CMK (cell line): Measurements from ENCODE around the gene PPP1R14B.

Experiments
- DNase-seq: peaks from one replicate; pipeline ENCODE4 v3.0.0-alpha.2; 2010; ENCODE audit warnings: low read depth

Gene PPP1R14B

DNA sequence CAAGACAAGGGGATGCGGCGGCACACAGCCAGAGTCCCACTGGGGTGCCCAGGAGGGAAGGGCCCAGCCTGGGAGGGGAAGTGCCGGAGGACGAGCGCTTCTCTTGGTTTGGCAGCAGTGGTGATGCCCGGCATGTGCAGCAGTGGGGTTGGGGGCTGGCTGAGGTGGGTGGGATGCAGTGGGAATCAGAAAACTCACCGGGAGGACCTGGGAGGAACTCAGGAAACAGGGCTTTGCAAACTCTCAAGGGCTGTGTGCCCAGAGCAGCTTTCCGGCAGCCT lies 37.2 kb downstream of the PPP1R14B start:
- no peak for DNase-seq

DNA sequence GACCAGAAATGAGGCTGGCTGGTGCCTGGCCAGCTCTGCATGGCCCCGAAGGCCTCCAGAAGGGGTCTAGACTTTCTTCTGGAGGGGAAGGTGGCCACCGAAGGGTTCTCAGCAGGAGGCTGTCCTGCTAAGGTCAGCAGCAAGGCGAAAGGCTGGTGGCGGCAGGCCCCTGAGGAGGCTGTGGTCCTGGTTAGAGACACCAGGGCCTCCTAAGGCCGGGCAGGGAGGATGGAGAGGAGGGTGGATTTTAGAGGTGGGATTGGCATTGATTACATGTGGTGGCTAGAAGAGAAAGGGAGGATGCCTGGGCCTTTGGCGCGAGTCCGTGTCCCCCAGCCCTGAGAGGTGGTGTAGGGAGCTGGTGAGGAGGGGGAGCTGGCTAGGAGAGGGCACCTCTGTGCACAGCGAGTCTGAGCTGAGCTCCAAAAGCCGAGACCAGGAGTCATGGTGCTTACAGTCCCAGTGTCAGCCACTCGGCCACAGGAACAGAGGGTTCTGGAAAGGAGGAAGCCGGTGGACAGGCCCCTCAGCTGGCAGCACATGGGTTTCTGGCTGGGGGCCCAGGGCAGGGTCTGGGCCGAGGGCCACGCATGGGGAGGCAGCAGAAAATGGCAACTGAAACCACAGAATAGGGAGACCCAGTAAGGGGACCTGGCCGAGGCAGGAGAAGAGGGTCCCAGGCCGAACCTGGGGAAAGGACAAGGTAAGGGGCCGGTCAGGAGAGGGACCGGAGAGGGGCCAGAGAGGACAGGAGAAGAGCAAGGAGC lies 37.8 kb downstream of the PPP1R14B start:
- no peak for DNase-seq

DNA sequence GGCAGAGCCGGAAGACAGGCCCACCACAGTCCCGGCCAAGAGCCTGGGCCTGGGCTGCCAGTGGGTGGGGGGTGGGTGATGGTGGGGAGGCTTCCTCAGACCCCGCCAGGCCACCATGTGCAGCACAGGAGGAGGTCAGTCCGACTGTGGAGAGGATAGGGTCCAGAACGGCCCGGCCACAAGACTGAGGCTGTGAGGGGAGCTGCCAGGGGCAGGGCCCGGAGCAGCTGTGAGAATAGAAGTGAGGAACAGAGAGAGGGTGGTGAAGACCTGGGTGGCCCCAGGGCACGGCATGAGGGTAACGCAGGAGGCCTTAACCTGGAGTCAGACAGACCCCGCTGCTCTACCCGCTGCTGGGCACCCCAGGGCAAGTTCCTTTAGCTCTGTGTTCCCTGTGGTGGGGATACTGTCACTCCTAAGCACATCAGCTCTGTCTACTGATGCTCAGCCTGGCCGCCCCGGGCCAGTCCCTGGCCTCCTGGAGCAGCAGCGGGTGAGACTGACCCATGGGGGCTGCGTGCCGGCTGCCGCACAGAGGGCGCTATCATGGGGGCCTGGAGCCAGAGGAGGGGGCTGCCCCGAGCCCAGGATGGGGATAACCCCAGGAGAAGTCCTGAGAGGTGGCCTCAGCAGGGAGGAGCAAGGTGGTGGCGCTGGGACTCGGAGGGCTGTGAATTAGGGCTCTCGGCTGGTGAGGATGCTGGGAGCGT lies 38.5 kb downstream of the PPP1R14B start:
- DNase-seq: no peak

DNA sequence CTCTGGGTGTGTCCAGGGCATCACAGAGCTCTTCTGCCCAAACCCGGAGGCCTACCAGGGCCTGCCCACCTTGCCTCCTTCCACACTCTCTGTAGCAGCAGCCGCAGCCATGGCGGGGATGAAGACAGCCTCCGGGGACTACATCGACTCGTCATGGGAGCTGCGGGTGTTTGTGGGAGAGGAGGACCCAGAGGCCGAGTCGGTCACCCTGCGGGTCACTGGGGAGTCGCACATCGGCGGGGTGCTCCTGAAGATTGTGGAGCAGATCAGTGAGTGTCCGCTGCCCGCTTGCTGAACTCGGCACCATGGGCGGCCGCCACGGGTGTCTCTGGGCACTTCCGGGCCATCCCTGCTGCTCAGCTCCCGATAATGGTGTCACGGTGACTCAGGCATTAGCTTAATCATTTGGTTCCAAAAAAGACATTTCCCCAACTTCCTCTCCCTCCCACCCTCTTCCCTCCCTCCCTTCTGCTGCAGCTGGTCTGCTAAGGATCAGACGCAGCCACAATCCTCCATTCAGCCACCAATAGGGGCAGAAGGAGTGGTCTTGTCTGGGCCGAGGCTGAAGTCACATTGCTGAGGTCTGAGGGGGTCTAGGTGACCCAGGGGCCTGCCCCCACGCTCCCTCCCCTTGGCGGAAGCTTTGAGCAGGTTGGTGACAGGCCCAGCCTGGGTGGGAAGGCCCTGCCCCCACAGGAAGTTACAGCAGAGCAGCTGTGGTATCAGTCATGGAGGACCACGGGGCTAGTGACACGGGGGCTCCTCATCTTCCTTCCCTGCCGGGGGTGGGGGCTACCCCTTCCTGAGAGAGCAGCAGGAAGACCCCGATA lies 39.3 kb downstream of the PPP1R14B start:
- peak; percentile 93 for DNase-seq

DNA sequence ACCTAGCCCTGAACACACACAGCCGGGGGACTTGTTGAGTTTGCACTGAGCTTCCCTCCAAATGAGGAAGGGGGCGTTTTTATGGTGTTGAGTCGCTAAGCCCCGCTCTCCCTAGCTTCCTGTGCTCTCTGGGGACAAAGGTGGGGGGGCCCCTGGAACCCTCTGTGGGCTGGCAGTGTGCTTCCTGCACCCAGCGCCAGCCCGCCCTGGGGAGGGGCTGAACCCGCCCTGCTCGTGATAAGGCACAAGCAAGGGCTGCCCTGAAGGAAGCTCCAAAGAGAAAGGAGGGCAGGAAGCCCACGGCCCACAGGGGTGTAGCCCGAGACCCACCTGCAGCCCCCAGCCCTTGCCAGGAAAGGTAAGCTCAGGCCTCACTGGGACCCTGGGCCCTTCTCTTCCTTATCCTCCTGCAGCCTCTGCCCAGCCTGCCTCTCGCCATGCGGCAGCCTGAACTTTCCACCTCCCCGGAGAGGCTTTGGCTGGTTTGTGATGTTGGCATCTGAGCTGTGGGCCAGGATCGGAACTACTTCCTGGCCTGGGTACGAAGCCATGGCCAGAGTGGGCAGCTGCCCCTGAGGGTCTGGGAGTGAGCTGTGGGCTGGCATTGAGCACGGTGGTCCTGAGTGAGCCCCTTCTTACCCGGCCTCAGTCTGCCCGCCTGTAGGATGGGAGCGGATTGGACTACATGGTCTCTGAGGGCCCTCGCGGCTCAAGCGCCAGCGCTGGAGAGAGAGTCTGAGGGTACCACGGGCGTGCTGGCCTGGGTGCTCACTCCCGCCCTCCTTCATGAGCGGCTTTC lies 40.1 kb downstream of the PPP1R14B start, which contains the start of gene FERMT3:
Gene FERMT3 (plus strand): TSS at position 265 of the 799 bp plus-strand sequence. CDS start 644 bp downstream, outside the sequence.
- DNase-seq: peak; percentile 88

DNA sequence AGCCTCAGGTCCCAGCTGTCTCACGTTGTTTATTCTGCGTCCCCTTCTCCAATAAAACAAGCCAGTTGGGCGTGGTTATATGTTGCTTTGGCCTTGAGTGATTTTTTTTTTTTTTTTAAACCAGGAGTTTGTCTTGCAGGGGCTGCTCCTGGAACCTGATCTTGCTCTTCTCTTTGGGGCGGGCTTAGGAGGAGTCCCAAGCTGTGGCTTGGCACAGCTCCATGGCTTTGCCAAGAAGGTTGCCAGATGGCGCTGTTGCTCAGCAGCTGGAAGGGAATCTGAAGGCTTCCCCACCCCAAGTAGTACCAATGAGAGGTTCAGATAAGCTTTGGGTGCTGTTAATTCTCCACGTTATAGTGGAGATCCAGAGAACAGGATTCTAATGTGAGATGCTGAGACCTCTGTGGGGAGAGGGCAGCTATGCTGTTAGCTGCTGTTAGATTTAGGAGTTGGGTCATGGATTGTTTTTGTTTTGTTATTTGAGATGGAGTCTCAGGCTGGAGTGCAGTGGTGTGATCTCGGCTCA lies 42.2 kb downstream of the PPP1R14B start:
- DNase-seq: peak; percentile 81

DNA sequence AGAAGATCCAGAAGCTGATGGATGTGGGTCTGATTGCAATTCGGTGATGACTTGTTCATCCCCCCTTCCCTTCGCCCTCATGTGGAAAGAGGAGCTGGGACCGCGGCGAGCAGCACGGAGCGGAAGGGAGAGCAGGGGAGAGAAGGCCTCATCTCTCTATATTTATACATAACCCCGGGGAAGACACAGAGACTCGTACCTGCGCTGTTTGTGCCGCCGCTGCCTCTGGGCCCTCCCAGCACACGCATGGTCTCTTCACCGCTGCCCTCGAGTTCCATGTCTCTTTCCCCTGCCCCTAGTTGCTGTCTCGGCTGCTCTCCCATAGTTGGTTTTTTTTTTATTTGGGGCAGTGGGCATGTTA lies 42.7 kb downstream of the PPP1R14B start:
- no peak for DNase-seq

DNA sequence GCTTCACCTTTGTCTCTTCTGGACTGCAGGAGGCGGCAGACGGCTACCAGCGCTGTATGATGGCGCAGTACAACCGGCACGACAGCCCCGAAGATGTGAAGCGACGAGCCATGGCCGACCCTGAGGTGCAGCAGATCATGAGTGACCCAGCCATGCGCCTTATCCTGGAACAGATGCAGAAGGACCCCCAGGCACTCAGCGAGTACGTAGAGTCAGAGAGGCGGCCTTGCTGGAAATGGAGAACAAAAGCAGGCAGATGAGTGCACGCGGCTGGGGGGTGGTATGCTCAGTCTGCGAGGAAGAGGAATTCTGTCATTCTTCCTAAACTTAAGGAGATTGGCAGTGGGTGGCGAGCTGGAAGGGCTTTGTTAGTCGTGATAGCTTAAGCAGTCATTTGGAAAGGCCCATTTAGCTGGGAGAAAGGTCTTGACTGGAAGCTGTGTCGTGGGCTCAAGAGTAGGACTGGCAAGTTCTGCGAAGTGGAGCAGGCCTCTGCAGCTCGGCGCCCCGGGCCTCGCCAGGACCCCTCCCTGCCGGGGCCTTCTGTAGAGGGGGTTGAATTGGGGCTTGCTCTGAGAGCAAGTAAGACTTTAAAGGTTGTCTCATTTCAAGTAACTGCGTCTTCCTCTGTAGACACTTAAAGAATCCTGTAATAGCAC lies 43.2 kb downstream of the PPP1R14B start:
- DNase-seq: no peak

DNA sequence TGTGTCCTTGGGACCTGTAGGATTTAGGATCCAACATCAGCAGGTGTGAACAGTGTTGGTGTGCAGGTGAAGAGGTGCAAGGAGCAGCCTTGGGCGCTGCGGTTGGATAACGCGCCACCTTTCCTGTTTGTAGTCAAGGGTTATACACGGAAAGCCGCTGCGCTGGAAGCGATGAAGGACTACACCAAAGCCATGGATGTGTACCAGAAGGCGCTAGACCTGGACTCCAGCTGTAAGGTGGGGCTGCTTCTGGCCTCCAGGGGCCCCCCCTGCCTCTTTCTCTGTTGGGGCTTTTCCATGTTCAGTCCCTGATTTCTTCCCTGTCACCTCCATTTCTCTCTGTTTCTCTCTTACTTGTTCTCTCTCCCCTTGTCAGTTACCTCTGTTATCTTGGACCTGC lies 43.8 kb downstream of the PPP1R14B start:
- DNase-seq: no peak

DNA sequence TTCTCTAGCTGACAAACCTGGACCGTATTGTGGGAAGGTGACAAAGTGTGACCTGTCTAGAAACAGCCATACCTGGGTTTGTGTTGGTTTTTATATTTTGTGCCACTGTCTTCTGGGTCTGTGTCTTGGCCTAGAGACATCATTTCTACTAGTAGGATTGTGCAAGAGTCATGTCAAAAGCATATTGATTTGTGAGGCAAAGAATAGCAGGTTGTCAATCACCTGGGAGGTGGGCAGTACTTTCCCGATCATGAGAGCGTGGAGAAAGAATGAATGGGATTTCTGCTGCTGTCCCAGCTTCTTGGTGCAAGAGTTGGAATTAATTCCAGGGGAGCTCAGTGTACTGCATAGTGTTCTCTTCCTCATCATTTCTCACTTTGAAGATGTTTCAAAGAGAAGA lies 45.2 kb downstream of the PPP1R14B start:
- DNase-seq: no peak

DNA sequence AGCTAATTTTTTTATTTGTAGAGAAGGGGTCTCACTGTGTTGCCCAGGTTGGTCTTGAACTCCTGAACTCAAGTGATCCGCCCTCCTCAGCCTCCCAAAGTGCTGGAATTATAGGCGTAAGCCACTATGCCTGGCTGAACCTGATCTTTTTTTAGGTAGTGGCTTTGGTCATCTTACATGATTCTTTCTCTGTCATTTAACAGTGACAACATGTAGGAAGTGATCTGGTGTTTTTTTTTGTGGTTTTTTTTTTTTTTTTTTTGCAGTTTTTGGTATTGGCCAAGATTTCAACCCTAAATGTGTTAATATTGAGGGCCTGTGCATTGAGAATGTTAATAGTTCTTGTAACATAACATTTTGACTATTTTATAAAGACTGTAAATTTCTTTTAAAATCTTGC lies 48.2 kb downstream of the PPP1R14B start:
- no peak for DNase-seq

DNA sequence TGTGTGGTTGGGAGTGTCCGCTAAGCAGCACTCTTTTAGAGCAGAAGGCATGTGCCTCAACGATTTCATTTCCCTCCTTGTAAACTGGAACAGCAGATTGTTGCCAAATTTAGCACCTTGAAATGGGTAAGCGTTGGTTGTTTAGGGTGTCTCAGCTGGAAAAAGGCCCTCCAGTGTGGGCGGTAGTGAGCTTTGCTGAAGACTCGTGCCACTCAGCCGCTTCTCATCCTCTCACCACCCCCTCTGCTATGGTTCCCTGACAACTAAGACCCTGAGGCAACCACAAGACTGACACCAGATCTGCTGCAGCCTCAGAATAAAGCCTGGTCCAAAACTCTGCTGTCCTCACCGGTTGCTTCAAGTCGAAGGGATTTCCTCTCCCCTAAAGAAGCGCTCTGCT lies 50.1 kb downstream of the PPP1R14B start:
- no peak for DNase-seq
